Globus pallidus (tissue), 1 donor: ENCODE data around the gene TBC1D1.
"Not testable (repeated sequence)": the region's sequence is repeated elsewhere in the genome, so short reads cannot be mapped to it uniquely, and the experiment has no call there.

Source experiments
- DNase-seq: peaks from one replicate; pipeline ENCODE4 v3.0.0-alpha.2; 2015; ENCODE audit warnings: low spot score

Gene TBC1D1

GRCh38 chr4:37966044-37966443 is 75.2 kb downstream of the TBC1D1 start:
- DNase-seq = no peak

GRCh38 chr4:37967736-37968135 is 76.9 kb downstream of the TBC1D1 start:
- DNase-seq = no peak

GRCh38 chr4:37968747-37969146 is 77.9 kb downstream of the TBC1D1 start:
- no peak for DNase-seq

GRCh38 chr4:37970702-37971101 is 79.8 kb downstream of the TBC1D1 start:
- peak; percentile 20 for DNase-seq

DNA sequence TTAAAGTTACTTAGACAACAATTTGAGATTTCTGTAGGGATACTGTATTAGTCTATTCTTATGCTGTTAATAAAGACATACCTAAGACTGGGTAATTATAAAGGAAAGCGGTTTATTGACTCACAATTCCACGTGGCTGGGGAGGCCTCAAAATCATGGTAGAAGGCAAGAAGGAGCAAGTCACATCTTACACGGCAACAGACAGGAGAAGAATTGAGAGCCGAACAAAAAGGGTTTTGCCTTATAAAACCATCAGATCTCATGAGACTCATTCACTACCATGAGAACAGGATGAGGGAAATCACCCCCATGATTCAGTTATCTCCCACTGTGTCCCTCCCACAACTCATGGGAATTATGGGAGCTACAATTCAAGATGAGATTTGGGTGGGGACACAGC is 80.3 kb downstream of the TBC1D1 start:
- no peak for DNase-seq

- no peak for DNase-seq
Measured at GRCh38 chr4:37973441-37973840, 82.6 kb downstream of the TBC1D1 start.

DNA sequence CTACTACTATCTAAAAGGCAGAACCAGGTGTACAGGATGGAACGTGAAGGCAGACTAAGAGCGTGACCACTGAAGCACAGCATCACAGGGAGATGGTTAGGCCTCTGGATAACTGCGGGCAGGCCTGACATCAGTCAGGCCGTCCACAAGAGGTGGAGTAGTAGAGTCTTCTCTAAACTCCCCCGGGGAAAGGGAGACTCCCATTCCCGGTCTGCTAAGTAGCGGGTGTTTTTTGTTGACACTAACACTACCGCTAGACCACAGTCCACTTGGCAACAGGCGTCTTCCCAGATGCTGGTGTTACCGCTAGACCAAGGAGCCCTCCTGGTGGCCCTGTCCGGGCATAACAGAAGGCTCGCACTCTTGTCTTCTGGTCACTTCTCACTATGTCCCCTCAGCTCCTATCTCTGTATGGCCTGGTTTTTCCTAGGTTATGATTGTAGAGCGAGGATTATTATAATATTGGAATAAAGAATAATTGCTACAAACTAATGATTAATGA is 84.5 kb downstream of the TBC1D1 start:
- DNase-seq = not testable (repeated sequence)

DNA sequence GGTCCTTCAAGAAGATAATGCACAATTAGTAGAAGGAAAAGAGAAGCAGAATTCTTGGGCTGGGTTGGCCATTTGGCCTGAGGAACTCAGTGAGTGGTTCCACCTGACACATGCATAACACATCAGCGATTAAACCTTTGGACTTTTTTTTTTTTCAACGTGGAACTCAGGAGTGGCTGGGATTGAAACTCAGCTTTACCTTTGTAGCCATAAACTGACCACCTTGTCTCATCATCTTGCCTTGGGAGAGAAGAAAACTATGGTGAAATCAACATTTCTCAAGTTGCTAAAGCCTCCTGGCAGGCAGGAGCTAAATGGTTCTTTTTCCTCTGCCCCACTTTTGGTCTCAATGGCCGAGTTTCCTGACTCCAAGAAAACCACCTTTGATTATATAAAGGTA is 85.6 kb downstream of the TBC1D1 start:
- peak; percentile 11 for DNase-seq

DNA sequence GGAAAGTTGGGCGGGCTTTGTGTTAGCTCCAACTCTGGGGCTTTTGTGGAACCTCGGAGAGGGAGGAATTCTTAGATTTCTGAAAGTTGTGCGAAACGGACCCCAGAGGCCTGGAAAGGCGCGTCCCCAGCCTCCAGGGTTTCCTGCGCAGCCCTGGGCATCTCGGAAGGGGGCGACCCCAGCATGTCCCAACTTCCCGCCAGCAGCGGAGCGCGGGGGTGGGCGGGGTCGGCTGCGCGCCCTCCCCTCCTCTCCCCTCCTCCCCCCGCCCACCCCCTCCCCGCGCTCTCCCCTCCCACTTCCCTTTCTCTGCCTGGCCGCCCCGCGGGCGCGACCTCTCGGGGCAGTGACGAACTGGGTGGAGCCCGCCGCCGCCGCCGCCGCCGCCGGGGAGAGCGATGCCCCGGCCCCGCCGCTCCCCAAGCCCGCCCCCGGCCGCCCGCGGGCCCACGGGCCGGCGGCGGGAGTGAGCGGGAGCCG is 86.1 kb downstream of the TBC1D1 start:
- peak; percentile 62 for DNase-seq

DNA sequence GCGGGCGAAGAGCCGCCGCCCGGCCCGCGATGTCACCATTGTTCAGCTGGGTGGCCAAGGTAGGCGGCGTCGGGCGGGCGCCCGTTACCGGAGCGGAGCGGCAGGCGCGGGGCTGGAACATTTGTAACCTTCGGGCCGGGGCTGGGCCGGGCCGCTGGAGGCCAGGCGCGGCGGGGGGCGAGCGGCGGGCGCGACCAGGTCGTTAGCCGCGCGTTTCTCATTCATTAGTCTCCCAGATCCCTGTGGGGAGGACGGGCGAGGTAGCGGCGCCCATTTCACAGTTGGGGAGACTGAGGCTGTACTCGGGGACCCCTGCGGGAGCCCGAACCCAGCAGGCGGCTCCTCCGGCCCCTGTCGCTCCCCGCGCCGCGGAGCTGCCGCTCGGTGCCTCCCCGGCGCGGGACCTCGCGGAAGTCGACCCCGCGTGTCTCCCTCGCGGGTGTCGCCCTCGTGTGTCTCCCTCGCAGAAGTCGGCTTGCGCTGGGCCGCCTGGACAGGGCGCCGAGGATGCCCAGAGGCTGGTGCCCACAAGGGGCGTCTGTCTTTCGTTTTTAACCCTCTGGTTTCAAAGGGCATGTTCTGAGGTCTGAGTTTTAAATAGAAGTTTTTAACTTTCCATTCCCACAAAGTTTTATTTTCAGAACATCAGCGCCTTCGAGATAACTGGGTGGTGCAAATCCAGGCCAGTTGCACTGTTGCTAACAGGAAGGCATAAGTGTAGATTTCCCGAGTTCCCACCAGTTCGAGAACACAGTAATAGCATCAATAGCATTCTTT is 86.8 kb downstream of the TBC1D1 start:
- peak; percentile 68 for DNase-seq

GRCh38 chr4:37978248-37978924 is 87.5 kb downstream of the TBC1D1 start:
- no peak for DNase-seq

- no peak for DNase-seq
Measured at GRCh38 chr4:37980246-37980645, 89.4 kb downstream of the TBC1D1 start.

DNA sequence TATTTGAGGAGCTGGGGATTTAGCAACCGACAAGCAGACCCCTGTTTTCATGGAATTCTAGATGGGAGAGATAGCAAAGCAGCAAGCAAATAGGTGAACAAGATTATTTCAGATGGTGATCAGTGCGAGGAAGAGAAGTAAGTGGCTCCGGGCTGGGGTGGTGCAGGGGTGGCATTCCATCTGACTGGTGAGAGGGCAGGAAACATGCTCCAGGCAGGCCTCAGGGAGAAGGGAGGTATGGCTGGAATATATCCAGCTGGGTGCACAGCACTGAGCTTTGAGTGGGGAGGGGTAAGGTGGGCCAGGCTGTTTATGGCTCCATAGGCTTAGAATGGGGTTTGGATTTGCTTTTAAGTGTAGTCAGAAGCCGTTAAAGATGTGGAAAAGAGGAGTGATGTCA is 90.5 kb downstream of the TBC1D1 start:
- no peak for DNase-seq

- no peak for DNase-seq
Measured at GRCh38 chr4:37981844-37982720, 91.2 kb downstream of the TBC1D1 start.

DNA sequence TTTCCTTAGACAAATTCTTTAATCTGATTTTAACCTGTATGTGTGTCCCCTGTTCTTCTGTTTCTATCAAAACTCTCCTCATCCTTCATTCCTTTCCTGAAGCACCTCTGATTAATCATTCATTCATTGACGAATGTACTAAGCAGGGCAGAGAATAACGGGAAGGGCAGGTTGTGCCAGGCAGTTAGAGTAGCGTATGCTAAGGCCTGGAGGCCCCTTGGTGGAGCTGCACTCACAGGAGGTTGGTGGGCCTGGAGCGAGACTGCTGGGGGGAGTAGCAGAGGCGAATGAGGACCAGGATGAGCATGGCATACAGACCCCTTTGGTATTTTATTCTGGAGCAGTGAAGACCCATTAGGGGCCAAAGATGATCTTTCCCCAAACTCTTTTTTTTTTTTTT is 91.9 kb downstream of the TBC1D1 start:
- DNase-seq = no peak

- no peak for DNase-seq
Measured at GRCh38 chr4:37983951-37984350, 93.1 kb downstream of the TBC1D1 start.

DNA sequence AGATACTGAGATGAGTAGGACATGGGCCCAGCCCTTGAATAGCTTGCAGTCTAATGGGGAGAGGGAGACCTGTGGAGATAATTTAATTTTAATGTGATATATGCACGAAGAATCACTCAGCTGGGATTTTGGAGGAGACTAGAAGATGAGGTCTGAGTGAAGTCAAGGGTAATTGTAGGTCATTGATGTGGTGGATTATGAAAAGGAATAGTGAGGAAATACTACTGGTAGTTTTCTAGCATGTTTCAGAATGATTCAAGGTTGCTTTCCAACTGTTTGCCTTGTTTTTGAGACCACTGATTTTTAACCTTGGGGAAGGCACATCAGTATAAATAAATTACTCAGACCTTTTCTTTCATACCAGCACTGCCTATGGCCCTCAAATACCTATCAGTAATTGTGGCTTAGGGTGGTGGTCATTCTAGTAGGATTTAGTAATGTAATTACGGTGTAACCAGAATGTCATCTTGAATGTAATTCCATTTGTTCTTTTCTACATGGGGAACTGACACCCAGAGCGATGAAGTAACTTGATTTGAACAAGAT is 94.9 kb downstream of the TBC1D1 start:
- no peak for DNase-seq

- DNase-seq = no peak
Measured at GRCh38 chr4:37988670-37989069, 97.8 kb downstream of the TBC1D1 start.

DNA sequence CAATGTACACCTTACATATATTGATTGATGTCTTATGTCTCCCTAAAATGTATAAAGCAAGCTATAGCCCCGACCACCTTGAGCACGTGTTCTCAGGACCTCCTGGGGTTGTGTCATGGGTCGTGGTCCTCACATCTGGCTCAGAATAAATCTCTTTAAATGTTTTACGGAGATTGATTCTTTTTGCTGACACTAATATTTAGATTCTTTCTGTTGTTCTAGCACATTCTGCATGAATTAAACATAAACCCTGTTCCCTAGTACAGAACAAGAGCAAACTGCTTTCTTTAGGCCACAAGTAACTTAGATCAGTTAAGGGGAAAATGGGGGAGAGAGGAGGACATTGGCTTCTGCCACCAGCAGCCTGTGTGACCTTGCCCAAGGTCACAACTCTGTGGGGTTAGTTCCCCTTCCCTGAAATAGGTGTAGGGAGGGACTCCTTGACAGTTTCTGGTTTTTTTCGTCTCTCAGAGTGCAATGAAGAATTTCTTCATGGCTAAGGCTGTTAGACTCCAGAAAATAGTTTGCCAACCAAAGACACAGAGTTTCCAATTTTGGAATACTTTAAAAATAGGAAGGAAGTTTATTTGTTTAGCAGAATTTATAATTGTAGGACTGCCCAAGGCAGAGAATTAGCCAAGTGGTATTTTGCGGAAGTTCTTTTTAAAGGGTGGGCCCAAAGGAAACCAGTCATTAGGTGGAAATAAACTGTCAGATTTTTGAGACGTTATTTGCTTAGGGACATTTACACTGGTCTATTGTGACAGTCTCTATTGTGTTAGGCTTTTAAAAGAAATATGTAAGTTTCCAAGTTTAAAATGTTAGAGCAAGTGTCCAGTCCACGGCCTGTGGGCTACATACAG is 98.7 kb downstream of the TBC1D1 start:
- peak; percentile 17 for DNase-seq

- no peak for DNase-seq
Measured at GRCh38 chr4:37990731-37991245, 99.9 kb downstream of the TBC1D1 start.
